Measurements from ENCODE around the gene ENTPD7. TPM values are rescaled to one million over a fixed set of nuclear protein-coding genes. Genes with fewer than 3 reads are reported as not detected.
"Not testable (repeated sequence)": the region's sequence is repeated elsewhere in the genome, so short reads cannot be mapped to it uniquely, and the experiment has no call there.

ENTPD7 gene
- total RNA-seq, 1 experiment from 2014 or later: 14.5 TPM

- no peak overlapping the region for H3K56ac ChIP-seq (ENCODE audit: insufficient read length, low read depth, low read length)
- no peak overlapping the region for H2AFZ ChIP-seq (ENCODE audit: low read length)
- H3K4me3 Mint-ChIP-seq: no peak overlapping the region
- H3K9me3 ChIP-seq (ENCODE audit: control insufficient read depth, low read depth, low read length): no peaks in the 10 kb centered on the region
- no peaks in the 10 kb centered on the region for H3K23me2 ChIP-seq (ENCODE audit: insufficient read length, low read depth, low read length, poor library complexity, severe bottlenecking)
- peaks cover 3 to 7% of the 10 kb centered on the region in 2 experiments; a peak in 2 of 5 replicates for H3K9me3 Mint-ChIP-seq
- H4K20me1 ChIP-seq (ENCODE audit: control insufficient read depth, insufficient read depth, insufficient read length): no peaks in the 10 kb centered on the region
- no peaks in the 10 kb centered on the region for H3K79me2 ChIP-seq (ENCODE audit: insufficient read depth, low read length)
- no peaks in the 10 kb centered on the region for H3K79me1 ChIP-seq (ENCODE audit: insufficient read depth, low read depth, low read length, poor library complexity, severe bottlenecking)
- no peak overlapping the region for H3K9ac ChIP-seq (ENCODE audit: extremely low read depth, insufficient read length, low read length)
- H4K5ac ChIP-seq (ENCODE audit: insufficient read length, low read depth, low read length): no peak overlapping the region
- H3K18ac ChIP-seq (ENCODE audit: insufficient read length, low read depth, low read length): no peak overlapping the region
- no peak overlapping the region for H3K4me2 ChIP-seq (ENCODE audit: insufficient read depth, insufficient read length, low read length)
- H3K4me1 ChIP-seq (ENCODE audit: insufficient read depth, low read length): no peaks in the 10 kb centered on the region
- no peak overlapping the region for H2BK5ac ChIP-seq (ENCODE audit: insufficient read length, low read length)
- no peak overlapping the region for H3T11ph ChIP-seq (ENCODE audit: low read length)
- H3K27ac ChIP-seq (ENCODE audit: insufficient read length, low read depth, low read length): no peak overlapping the region
- H3K36me3 Mint-ChIP-seq (ENCODE audit: insufficient read depth in 1 of 3, low read depth in 3 of 3): peaks cover 37 to 85% (median 79%) of the 10 kb centered on the region in 3 experiments
- H2BK12ac ChIP-seq (ENCODE audit: insufficient read length, low read depth, low read length): no peak overlapping the region
- no peaks in the 10 kb centered on the region for H3K4me1 Mint-ChIP-seq
- WGBS (ENCODE audit: extremely low coverage, insufficient read length, low lambda C conversion rate): no CpG with 5 or more reads among the region's 3 CpGs
- no peak overlapping the region for H2BK15ac ChIP-seq (ENCODE audit: low read depth, low read length)
- no peak overlapping the region for H4K91ac ChIP-seq (ENCODE audit: insufficient read length, low read depth, low read length)
- H3K23ac ChIP-seq (ENCODE audit: insufficient read length, low read depth, low read length): no peak overlapping the region
- H3K4ac ChIP-seq (ENCODE audit: low read depth, low read length): no peak overlapping the region
- no peak overlapping the region for H2BK20ac ChIP-seq (ENCODE audit: low read depth, low read length, poor library complexity, severe bottlenecking)
- no peak overlapping the region for H3K14ac ChIP-seq (ENCODE audit: insufficient read depth, low read length)
- TF ChIP-seq CTCF (conservative IDR thresholded peaks at IDR 0.05): no peak
- H2AK5ac ChIP-seq (ENCODE audit: insufficient read length, low read length): no peak overlapping the region
- no peak overlapping the region for H2BK120ac ChIP-seq (ENCODE audit: low read depth, low read length, poor library complexity, severe bottlenecking)
- H3K27me3 Mint-ChIP-seq (ENCODE audit: low read depth): no peaks in the 10 kb centered on the region
- H3K27me3 ChIP-seq (ENCODE audit: insufficient read depth, low read length): no peaks in the 10 kb centered on the region
- no peak overlapping the region for H3K27ac Mint-ChIP-seq
- DNase-seq: no peak
- H4K8ac ChIP-seq (replicated peaks; ENCODE audit: insufficient read length, low read depth, low read length): no peak overlapping the region
Measured at GRCh38 chr10:99743841-99744240, 84.5 kb downstream of the ENTPD7 start.

GRCh38 chr10:99746166-99746565, 86.9 kb downstream of the ENTPD7 start:
- not testable (repeated sequence) for H3K9me3 Mint-ChIP-seq; H3K56ac ChIP-seq (ENCODE audit: insufficient read length, low read depth, low read length); H4K91ac ChIP-seq (ENCODE audit: insufficient read length, low read depth, low read length); H3K4me2 ChIP-seq (ENCODE audit: insufficient read depth, insufficient read length, low read length); H2BK5ac ChIP-seq (ENCODE audit: insufficient read length, low read length); H3K79me2 ChIP-seq (ENCODE audit: insufficient read depth, low read length); H2AFZ ChIP-seq (ENCODE audit: low read length); H3T11ph ChIP-seq (ENCODE audit: low read length); H3K23me2 ChIP-seq (ENCODE audit: insufficient read length, low read depth, low read length, poor library complexity, severe bottlenecking); H4K20me1 ChIP-seq (ENCODE audit: control insufficient read depth, insufficient read depth, insufficient read length); H2BK15ac ChIP-seq (ENCODE audit: low read depth, low read length); H3K79me1 ChIP-seq (ENCODE audit: insufficient read depth, low read depth, low read length, poor library complexity, severe bottlenecking); H3K9me3 ChIP-seq (ENCODE audit: control insufficient read depth, low read depth, low read length); H3K9ac ChIP-seq (ENCODE audit: extremely low read depth, insufficient read length, low read length); H3K23ac ChIP-seq (ENCODE audit: insufficient read length, low read depth, low read length); H2AK5ac ChIP-seq (ENCODE audit: insufficient read length, low read length); H3K18ac ChIP-seq (ENCODE audit: insufficient read length, low read depth, low read length); H3K4me1 Mint-ChIP-seq; H3K27me3 Mint-ChIP-seq (ENCODE audit: low read depth); H3K4ac ChIP-seq (ENCODE audit: low read depth, low read length); H4K5ac ChIP-seq (ENCODE audit: insufficient read length, low read depth, low read length); H2BK20ac ChIP-seq (ENCODE audit: low read depth, low read length, poor library complexity, severe bottlenecking); H3K4me3 Mint-ChIP-seq; H3K27me3 ChIP-seq (ENCODE audit: insufficient read depth, low read length); H3K27ac Mint-ChIP-seq; H4K8ac ChIP-seq (replicated peaks; ENCODE audit: insufficient read length, low read depth, low read length); H3K14ac ChIP-seq (ENCODE audit: insufficient read depth, low read length); DNase-seq; H3K4me1 ChIP-seq (ENCODE audit: insufficient read depth, low read length); H2BK12ac ChIP-seq (ENCODE audit: insufficient read length, low read depth, low read length); H3K27ac ChIP-seq (ENCODE audit: insufficient read length, low read depth, low read length); H2BK120ac ChIP-seq (ENCODE audit: low read depth, low read length, poor library complexity, severe bottlenecking)
- WGBS (ENCODE audit: extremely low coverage, insufficient read length, low lambda C conversion rate): no CpG with 5 or more reads among the region's 2 CpGs
- peaks cover 20 to 77% (median 70%) of the 10 kb centered on the region in 3 experiments; a peak in 6 of 7 replicates for H3K36me3 Mint-ChIP-seq (ENCODE audit: insufficient read depth in 1 of 3, low read depth in 3 of 3)
